ENCODE data around the gene SPON1.

- TF ChIP-seq EZH2 (IDR thresholded peaks at IDR 0.05) (peak; percentile 50), POLR2AphosphoS5 (IDR thresholded peaks at IDR 0.05; ENCODE audit: borderline replicate concordance, low read depth, low read length) (no peak), FOXP2 (optimal IDR thresholded peaks at IDR 0.05; ENCODE audit: control extremely low read depth, extremely low read length, insufficient read depth) (no peak)
Measured at GRCh38 chr11:13956988-13957387, 5.5 kb upstream of the SPON1 start.

Data from SK-N-MC (cell line).